Calu3 (cell line): ENCODE data around the gene ZNF600. TPM values are rescaled to one million over a fixed set of nuclear protein-coding genes. Genes with fewer than 3 reads are reported as not detected.
A peak's percentile ranks its signal among the peaks of the same experiment; 100 is the strongest.
"Not testable (repeated sequence)": the region's sequence is repeated elsewhere in the genome, so short reads cannot be mapped to it uniquely, and the experiment has no call there.

ENCODE experiments used
- BruUV-seq: library from RNA; stranded (reverse); fragments of 400-500 nt; replicated peaks from 2 replicates; lab custom pipeline; 2021; lab: Mats Ljungman, UMichigan
- CTCF ChIA-PET: fragments of 300-600 bp; sonication (Branson Sonifier 250); formaldehyde crosslinking; loops from one replicate; lab custom pipeline; 2022; ENCODE audit warnings: antibody characterized with exemption; lab: Charles Lee
- DNase-seq: peaks from one replicate; pipeline ENCODE4 v3.0.0; 2022
- H3K27ac Mint-ChIP-seq: one replicate; pipeline ENCODE4 v1.8.0; 2022; ENCODE audit warnings: mixed read lengths; ENCODE audit not compliant: unreplicated experiment
- H3K27me3 Mint-ChIP-seq: one replicate; pipeline ENCODE4 v1.8.0; 2022; ENCODE audit warnings: mixed read lengths; ENCODE audit not compliant: unreplicated experiment
- H3K36me3 Mint-ChIP-seq: one replicate; pipeline ENCODE4 v1.8.0; 2022; ENCODE audit warnings: mild to moderate bottlenecking, moderate library complexity, mixed read lengths; ENCODE audit not compliant: insufficient read depth, unreplicated experiment
- H3K4me1 Mint-ChIP-seq: one replicate; pipeline ENCODE4 v1.8.0; 2022; ENCODE audit warnings: mild to moderate bottlenecking, low read depth, mixed read lengths; ENCODE audit not compliant: unreplicated experiment
- H3K4me3 Mint-ChIP-seq: one replicate; pipeline ENCODE4 v1.8.0; 2022; ENCODE audit warnings: mild to moderate bottlenecking, low read depth, moderate library complexity, mixed read lengths; ENCODE audit not compliant: unreplicated experiment
- H3K9me3 Mint-ChIP-seq: one replicate; pipeline ENCODE4 v1.8.0; 2022; ENCODE audit warnings: low read depth, mixed read lengths; ENCODE audit not compliant: unreplicated experiment
- intact Hi-C: fragments of 100-400 bp; cut with micrococcal nuclease; formaldehyde crosslinking; loops from one replicate; pipeline ENCODE4 v1.10.0; 2022; ENCODE audit not compliant: unreplicated experiment
- total RNA-seq: library from RNA; stranded (reverse); gene quantifications from 2 replicates; pipeline ENCODE4 v1.2.3, GENCODE V29; 2022
- TF ChIP-seq, protein P1 (sequence below): fragments of 200-600 bp; IDR thresholded peaks from one replicate; pipeline ENCODE4 v1.8.0; 2022; ENCODE audit warnings: antibody characterized with exemption; ENCODE audit not compliant: unreplicated experiment

Gene ZNF600
- total RNA-seq, 1 experiment from 2014 or later = 23.4 TPM

DNA sequence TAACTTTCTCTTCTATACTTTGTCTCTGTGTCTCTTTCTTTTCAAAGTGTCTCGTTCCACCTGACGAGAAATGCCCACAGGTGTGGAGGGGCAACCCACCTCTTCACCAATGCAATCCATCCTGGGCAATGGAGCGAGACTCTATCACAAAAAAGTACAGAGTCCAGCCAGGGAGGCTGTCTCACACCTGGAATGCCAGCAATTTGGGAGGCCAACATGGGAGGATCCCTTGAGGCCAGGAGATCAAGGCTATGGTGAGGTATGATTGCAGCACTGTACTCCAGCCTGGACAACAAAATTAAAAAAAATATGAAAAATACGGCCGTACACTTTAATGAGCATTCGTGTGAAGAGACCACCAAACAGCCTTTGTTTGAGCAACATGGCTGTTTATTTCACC, 2.8 kb upstream of the ZNF600 start:
- no peak for DNase-seq
- intact Hi-C loops = loop anchor here (5.0 kb wide), 1 partner anchor 153 kb away; no protein-coding TSS in a partner anchor

DNA sequence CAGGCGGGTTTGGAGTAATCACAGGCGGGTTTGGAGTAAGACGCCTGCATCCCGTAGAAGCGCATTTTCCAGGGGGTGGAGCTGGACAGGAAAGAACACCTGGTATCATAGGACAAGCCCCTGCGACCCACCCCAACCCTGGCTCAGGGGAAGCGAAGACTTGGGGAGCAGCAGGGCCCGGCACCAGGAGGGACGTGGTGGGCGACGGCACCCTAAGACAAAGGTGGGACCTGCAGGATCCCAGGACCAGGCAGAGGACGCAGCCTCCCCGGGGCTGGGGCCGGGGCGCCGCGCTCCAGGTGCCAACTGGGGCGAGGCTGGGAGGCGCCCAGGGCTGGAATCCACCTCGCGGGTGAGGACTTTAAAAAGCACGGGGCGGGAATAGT, 520 bp downstream of the ZNF600 start:
- BruUV-seq = TSS peak; percentile 85
- Mint-ChIP-seq H3K27me3 (no peaks in the 10 kb centered on the region), H3K9me3 (peaks cover 24% of the 10 kb centered on the region), H3K4me1 (peaks cover 12% of the 10 kb centered on the region), H3K36me3 (peaks cover 21% of the 10 kb centered on the region), H3K27ac (no peak overlapping the region), H3K4me3 (peak overlapping the region; percentile 70)
- intact Hi-C loops = loop anchor here (5.0 kb wide), 1 partner anchor 156 kb away; no protein-coding TSS in a partner anchor
- CTCF ChIA-PET = no interaction called here
- TF ChIP-seq, protein P1, sequence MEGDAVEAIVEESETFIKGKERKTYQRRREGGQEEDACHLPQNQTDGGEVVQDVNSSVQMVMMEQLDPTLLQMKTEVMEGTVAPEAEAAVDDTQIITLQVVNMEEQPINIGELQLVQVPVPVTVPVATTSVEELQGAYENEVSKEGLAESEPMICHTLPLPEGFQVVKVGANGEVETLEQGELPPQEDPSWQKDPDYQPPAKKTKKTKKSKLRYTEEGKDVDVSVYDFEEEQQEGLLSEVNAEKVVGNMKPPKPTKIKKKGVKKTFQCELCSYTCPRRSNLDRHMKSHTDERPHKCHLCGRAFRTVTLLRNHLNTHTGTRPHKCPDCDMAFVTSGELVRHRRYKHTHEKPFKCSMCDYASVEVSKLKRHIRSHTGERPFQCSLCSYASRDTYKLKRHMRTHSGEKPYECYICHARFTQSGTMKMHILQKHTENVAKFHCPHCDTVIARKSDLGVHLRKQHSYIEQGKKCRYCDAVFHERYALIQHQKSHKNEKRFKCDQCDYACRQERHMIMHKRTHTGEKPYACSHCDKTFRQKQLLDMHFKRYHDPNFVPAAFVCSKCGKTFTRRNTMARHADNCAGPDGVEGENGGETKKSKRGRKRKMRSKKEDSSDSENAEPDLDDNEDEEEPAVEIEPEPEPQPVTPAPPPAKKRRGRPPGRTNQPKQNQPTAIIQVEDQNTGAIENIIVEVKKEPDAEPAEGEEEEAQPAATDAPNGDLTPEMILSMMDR = no peak
- peak; percentile 22 for DNase-seq

More for the DNA sequence above, 2.8 kb upstream of the ZNF600 start:
- H3K36me3 Mint-ChIP-seq = peaks cover 18% of the 10 kb centered on the region
- peaks cover 12% of the 10 kb centered on the region for H3K4me1 Mint-ChIP-seq
- H3K27ac Mint-ChIP-seq = no peak overlapping the region
- no peak overlapping the region for H3K4me3 Mint-ChIP-seq
- no TSS peak for BruUV-seq
- CTCF ChIA-PET = no interaction called here
- H3K9me3 Mint-ChIP-seq = peaks cover 34% of the 10 kb centered on the region
- H3K27me3 Mint-ChIP-seq = no peaks in the 10 kb centered on the region
- TF ChIP-seq, protein P1 = no peak

DNA sequence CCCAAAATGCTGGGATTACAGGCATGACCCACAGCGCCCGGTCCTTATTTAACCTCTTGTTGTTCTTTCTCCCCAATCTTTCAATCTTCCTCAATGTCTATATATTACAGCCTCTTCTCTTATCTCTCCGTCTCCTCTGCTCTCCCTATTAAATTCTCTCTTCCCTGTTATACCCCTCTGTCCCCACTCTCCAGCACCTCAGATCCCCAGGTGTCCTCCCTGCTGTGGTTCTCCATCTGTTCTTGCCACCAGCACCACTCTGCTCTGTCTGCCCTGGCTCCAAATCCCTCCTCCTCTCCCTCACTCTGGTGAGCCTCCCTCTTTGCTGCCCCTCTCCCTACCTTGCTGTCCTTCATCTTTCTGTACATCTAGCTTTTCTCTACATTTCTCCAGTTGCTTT, 1.1 kb downstream of the ZNF600 start:
- H3K4me1 Mint-ChIP-seq = peaks cover 12% of the 10 kb centered on the region
- no peak overlapping the region for H3K27ac Mint-ChIP-seq
- CTCF ChIA-PET = no interaction called here
- peak overlapping the region; percentile 70 for H3K4me3 Mint-ChIP-seq
- intact Hi-C loops = loop anchor here (5.0 kb wide), 1 partner anchor 157 kb away; no protein-coding TSS in a partner anchor
- no TSS peak for BruUV-seq
- H3K36me3 Mint-ChIP-seq = peaks cover 27% of the 10 kb centered on the region
- peaks cover 24% of the 10 kb centered on the region for H3K9me3 Mint-ChIP-seq
- H3K27me3 Mint-ChIP-seq = no peaks in the 10 kb centered on the region
- no peak for DNase-seq
- TF ChIP-seq, protein P1 = no peak

DNA sequence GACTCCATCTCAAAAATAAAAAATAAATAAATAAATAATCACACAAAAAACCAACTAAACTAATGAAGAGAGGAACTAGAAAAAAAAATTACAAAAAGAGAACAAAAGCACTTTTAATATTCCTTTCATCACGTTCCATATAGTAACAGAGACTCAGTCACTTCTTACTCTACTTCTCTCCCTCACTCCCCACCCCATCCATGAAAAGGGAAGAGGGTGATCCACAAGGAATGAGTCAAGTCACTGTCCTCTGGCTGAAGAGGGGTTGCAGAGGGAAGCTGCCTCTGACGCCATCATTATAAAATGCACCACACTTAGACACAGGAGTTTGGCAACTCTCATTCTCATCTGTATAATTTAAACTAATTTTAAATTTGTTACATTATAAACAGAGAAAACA, 3.7 kb downstream of the ZNF600 start:
- intact Hi-C loops, H3K4me3 Mint-ChIP-seq, DNase-seq, H3K27ac Mint-ChIP-seq, CTCF ChIA-PET, H3K27me3 Mint-ChIP-seq, BruUV-seq: not testable (repeated sequence)
- Mint-ChIP-seq H3K9me3 (peaks cover 26% of the 10 kb centered on the region), H3K36me3 (peaks cover 46% of the 10 kb centered on the region), H3K4me1 (peaks cover 12% of the 10 kb centered on the region)

DNA sequence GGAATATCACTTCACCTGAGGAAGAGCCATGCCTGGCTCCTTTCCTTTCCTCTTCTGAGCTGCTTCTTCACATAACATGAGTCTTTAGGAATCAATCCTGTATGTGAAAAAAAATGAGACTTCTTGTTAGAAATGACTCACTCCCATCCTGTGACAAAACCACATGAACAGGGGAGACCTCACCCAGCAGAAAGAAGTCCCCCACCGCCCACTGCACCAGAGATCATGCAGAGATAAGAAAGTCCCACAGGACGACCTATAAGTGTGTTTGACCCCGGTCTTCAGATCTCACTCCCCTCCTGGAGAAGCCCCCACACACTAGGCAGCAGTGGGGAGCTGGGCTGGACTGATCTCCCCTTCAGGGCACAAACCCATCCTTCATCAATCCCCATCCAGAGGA, 7.8 kb downstream of the ZNF600 start:
- Mint-ChIP-seq H3K4me3 (no peak overlapping the region), H3K9me3 (peaks cover 17% of the 10 kb centered on the region), H3K27ac (no peak overlapping the region), H3K27me3 (no peaks in the 10 kb centered on the region), H3K36me3 (peaks cover 38% of the 10 kb centered on the region), H3K4me1 (no peaks in the 10 kb centered on the region)
- intact Hi-C loops = no loop called here
- CTCF ChIA-PET = no interaction called here
- no peak for DNase-seq
- TF ChIP-seq, protein P1 = no peak
- BruUV-seq = no TSS peak

DNA sequence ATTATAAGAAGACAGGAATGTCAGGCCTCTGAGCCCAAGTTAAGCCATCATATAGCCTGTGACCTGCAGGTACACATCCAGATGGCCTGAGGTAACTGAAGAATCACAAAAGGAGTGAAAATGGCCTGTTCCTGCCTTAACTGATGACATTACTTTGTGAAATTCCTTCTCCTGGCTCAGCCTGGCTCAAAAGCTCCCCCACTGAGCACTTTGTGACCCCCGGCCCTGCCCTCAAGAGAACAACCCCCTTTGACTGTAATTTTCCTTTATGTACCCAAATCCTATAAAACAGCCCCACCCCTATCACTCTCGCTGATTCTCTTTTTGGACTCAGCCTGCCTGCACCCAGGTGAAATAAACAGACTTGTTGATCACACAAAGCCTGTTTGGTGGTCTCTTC, 30.1 kb downstream of the ZNF600 start:
- H3K4me3 Mint-ChIP-seq, intact Hi-C loops, H3K27ac Mint-ChIP-seq, H3K4me1 Mint-ChIP-seq, BruUV-seq, H3K36me3 Mint-ChIP-seq, H3K27me3 Mint-ChIP-seq, DNase-seq, CTCF ChIA-PET: not testable (repeated sequence)
- H3K9me3 Mint-ChIP-seq = peaks cover 23% of the 10 kb centered on the region
